ENCODE data around the gene MYG1.

DNA sequence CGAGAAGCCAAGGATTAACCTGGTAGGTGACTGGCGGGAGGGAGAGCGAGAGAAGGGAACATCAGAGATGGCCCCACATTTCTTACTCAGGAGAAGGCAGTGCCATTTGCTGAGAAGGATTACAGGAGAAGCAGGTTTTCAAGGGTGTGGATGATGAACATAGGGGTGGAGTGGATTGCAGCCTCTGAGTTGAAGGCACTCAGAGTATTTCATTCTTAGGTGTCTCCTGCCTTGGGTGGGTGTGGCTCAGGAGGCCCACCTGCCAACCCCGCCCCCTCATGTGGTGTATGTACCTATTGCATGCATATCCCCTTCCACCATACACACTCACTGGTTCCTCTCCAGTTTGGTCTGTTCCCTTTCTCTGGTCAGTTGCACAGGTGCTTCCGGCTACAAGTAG is 25.1 kb upstream of the MYG1 start:
- TF ChIP-seq POLR2A (IDR thresholded peaks at IDR 0.05; ENCODE audit: low read length): no peak
- no peak for TF ChIP-seq GATA1 (IDR thresholded peaks at IDR 0.05; ENCODE audit: low read depth, low read length)
